GM19463 (cell line): ENCODE measurements around the gene ARHGAP5.
A peak's percentile ranks its signal among the peaks of the same experiment; 100 is the strongest.

ENCODE experiments used
- ATAC-seq: cut with Tn5 transposase; IDR thresholded peaks from one replicate; pipeline ENCODE4 v1.9.1; 2021; ENCODE audit warnings: mild to moderate bottlenecking, moderate library complexity; ENCODE audit not compliant: unreplicated experiment

Gene ARHGAP5

GRCh38 chr14:32169191-32169590 is 92.1 kb downstream of the ARHGAP5 start:
- ATAC-seq, result no peak

GRCh38 chr14:32171469-32171868 is 94.4 kb downstream of the ARHGAP5 start:
- ATAC-seq, result no peak

- no peak for ATAC-seq
Measured at GRCh38 chr14:32183151-32184058, 106.3 kb downstream of the ARHGAP5 start.

- no peak for ATAC-seq
Measured at GRCh38 chr14:32185097-32185496, 108.0 kb downstream of the ARHGAP5 start.

GRCh38 chr14:32186248-32186647 is 109.1 kb downstream of the ARHGAP5 start:
- ATAC-seq, result no peak

- ATAC-seq, result no peak
Measured at GRCh38 chr14:32189811-32190210, 112.7 kb downstream of the ARHGAP5 start.

GRCh38 chr14:32190673-32191072 is 113.6 kb downstream of the ARHGAP5 start:
- no peak for ATAC-seq

GRCh38 chr14:32192712-32193373 is 115.7 kb downstream of the ARHGAP5 start:
- no peak for ATAC-seq

GRCh38 chr14:32193532-32193931 is 116.4 kb downstream of the ARHGAP5 start:
- ATAC-seq, result no peak

- no peak for ATAC-seq
Measured at GRCh38 chr14:32195636-32196035, 118.5 kb downstream of the ARHGAP5 start.

- peak; percentile 51 for ATAC-seq
Measured at GRCh38 chr14:32197919-32198318, 120.8 kb downstream of the ARHGAP5 start.

GRCh38 chr14:32200368-32201192 is 123.5 kb downstream of the ARHGAP5 start:
- no peak for ATAC-seq

- ATAC-seq, result peak; percentile 51
Measured at GRCh38 chr14:32201193-32201815, 124.2 kb downstream of the ARHGAP5 start.

GRCh38 chr14:32201816-32202490 is 124.8 kb downstream of the ARHGAP5 start, which contains the start of gene RNU6-7:
Gene RNU6-7 (plus strand): TSS chr14:32202045.
- ATAC-seq, result no peak

- no peak for ATAC-seq
Measured at GRCh38 chr14:32202491-32202997, 125.4 kb downstream of the ARHGAP5 start.

- peak; percentile 64 for ATAC-seq
Measured at GRCh38 chr14:32202998-32203882, 126.1 kb downstream of the ARHGAP5 start, which contains the start of gene RNU6-8. Gene RNU6-8 (minus strand): TSS chr14:32203269.

GRCh38 chr14:32203928-32204357 is 126.8 kb downstream of the ARHGAP5 start:
- no peak for ATAC-seq

GRCh38 chr14:32205554-32205953 is 128.4 kb downstream of the ARHGAP5 start:
- no peak for ATAC-seq

- no peak for ATAC-seq
Measured at GRCh38 chr14:32205984-32206383, 128.9 kb downstream of the ARHGAP5 start.
